GM12878 (cell line): ENCODE data around the gene PTPRN2.

ENCODE experiments used
- PML ChIP-seq: IDR thresholded peaks from 2 replicates; pipeline ENCODE4 v1.6.1; 2012; ENCODE audit warnings: low read length, inconsistent platforms
- POLR2AphosphoS5 ChIP-seq: IDR thresholded peaks from 2 replicates; pipeline ENCODE4 v1.6.1; 2011; ENCODE audit warnings: mild to moderate bottlenecking, low read length, inconsistent platforms
- TF ChIP-seq, protein P1 (sequence below): fragments of 450-650 bp; IDR thresholded peaks from 2 replicates; pipeline ENCODE4 v1.6.1; 2014; ENCODE audit warnings: mild to moderate bottlenecking

DNA sequence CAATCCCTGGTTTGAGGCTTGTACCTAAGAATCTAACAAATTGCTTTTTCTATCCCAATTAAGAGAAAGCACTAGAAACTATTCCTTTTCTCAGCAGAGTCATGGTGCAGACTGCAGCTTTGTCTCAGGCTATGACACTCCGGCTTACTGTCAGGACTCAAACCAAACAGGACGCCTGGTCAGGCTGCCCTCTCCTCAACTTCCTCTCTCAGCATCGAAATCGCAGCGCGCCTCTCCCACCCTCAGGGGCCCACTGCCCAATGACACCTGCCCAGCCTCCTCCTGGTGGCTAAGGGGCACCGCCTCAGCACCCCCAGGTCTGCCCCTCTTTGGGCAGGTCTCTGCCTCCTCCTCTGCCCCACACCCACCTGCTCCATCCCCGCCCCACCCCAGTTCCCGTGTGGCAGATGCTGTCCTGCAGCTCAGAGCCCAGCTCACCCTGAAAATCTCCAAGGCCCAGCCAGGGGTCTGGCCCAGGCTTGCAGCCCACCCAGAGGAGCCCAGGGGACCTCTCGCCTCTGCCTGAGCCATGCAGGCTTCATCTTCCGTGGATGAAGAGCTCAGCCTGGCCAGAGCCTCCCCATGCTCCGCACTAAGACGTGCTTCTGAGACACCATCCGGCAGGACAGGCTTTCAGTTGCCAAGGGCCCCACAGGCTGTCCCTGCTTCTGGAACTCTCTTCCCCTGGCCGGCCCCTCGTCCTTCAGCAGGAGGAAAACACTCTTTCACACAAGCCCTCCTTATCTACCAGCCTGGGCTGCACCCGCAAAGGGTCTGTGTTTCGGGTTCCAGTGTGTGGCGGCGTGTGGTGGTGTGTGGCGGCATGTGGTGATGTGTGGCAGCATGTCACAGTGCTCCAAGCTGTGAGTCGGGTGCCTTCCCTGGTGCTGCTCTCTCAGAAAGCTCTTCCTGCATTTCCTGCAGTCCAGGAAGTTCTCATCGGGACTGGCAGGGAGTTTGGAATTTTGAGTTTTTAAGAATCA is 16.4 kb upstream of the PTPRN2 start:
- no peak for TF ChIP-seq PML
- TF ChIP-seq, protein P1, sequence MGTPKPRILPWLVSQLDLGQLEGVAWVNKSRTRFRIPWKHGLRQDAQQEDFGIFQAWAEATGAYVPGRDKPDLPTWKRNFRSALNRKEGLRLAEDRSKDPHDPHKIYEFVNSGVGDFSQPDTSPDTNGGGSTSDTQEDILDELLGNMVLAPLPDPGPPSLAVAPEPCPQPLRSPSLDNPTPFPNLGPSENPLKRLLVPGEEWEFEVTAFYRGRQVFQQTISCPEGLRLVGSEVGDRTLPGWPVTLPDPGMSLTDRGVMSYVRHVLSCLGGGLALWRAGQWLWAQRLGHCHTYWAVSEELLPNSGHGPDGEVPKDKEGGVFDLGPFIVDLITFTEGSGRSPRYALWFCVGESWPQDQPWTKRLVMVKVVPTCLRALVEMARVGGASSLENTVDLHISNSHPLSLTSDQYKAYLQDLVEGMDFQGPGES, result no peak
- no peak for TF ChIP-seq POLR2AphosphoS5
